GM06990 (cell line): ENCODE results near the gene GRHPR.
"Not testable (repeated sequence)": the region's sequence is repeated elsewhere in the genome, so short reads cannot be mapped to it uniquely, and the experiment has no call there.

ENCODE experiments used
- DNase-seq: peaks from one replicate; pipeline ENCODE4 v3.0.0-alpha.2; 2011; ENCODE audit not compliant: insufficient read length; ENCODE audit errors: extremely low read depth
- H3K27me3 ChIP-seq: replicated peaks from 2 replicates; pipeline ENCODE4 v1.6.0; 2011; ENCODE audit warnings: low read length; ENCODE audit not compliant: control insufficient read depth, insufficient read depth
- H3K36me3 ChIP-seq: 2 replicates; pipeline ENCODE4 v1.5.1; 2011; ENCODE audit warnings: low read length; ENCODE audit not compliant: control insufficient read depth, insufficient read depth
- H3K4me3 ChIP-seq: replicated peaks from 2 replicates; pipeline ENCODE4 v1.5.1; 2011; ENCODE audit warnings: low read depth, mild to moderate bottlenecking, control low read depth, low read length
- CTCF ChIP-seq: IDR thresholded peaks from 2 replicates; pipeline ENCODE4 v1.5.1; 2011; ENCODE audit warnings: low read length, control low read depth, mild to moderate bottlenecking, inconsistent platforms; ENCODE audit not compliant: insufficient read depth, poor library complexity, severe bottlenecking

GRHPR gene

GRCh38 chr9:37392272-37392671, 30.2 kb upstream of the GRHPR start:
- no peak overlapping the region for H3K4me3 ChIP-seq
- no peak for TF ChIP-seq CTCF
- H3K27me3 ChIP-seq = no peaks in the 10 kb centered on the region
- DNase-seq = no peak
- H3K36me3 ChIP-seq = no peaks in the 10 kb centered on the region

- no peak for DNase-seq
- H3K27me3 ChIP-seq = no peaks in the 10 kb centered on the region
- H3K36me3 ChIP-seq = no peaks in the 10 kb centered on the region
- H3K4me3 ChIP-seq = no peak overlapping the region
- no peak for TF ChIP-seq CTCF
Measured at GRCh38 chr9:37395229-37395628, 27.3 kb upstream of the GRHPR start.

GRCh38 chr9:37395663-37396062, 26.8 kb upstream of the GRHPR start:
- no peak for DNase-seq
- H3K4me3 ChIP-seq = no peak overlapping the region

GRCh38 chr9:37397948-37398347, 24.5 kb upstream of the GRHPR start:
- not testable (repeated sequence) for H3K36me3 ChIP-seq, H3K4me3 ChIP-seq, H3K27me3 ChIP-seq, DNase-seq

More at GRCh38 chr9:37395663-37396062, 26.8 kb upstream of the GRHPR start:
- Histone ChIP-seq H3K36me3 (no peaks in the 10 kb centered on the region), H3K27me3 (no peaks in the 10 kb centered on the region)
- no peak for TF ChIP-seq CTCF

GRCh38 chr9:37398464-37399025, 24.0 kb upstream of the GRHPR start:
- no peak for DNase-seq
- H3K36me3 ChIP-seq = no peaks in the 10 kb centered on the region
- no peaks in the 10 kb centered on the region for H3K27me3 ChIP-seq
- H3K4me3 ChIP-seq = no peak overlapping the region
- no peak for TF ChIP-seq CTCF

GRCh38 chr9:37399336-37399735, 23.2 kb upstream of the GRHPR start:
- no peaks in the 10 kb centered on the region for H3K27me3 ChIP-seq
- no peaks in the 10 kb centered on the region for H3K36me3 ChIP-seq
- TF ChIP-seq CTCF = no peak
- H3K4me3 ChIP-seq = no peak overlapping the region
- DNase-seq = no peak
